ENCODE measurements around the gene ZBTB47. TPM values are rescaled to one million over a fixed set of nuclear protein-coding genes. Genes with fewer than 3 reads are reported as not detected.

The ZBTB47 gene
- total and polyA plus RNA-seq, 10 of the 15 experiments (the other 5 are each of a cell fraction or from before 2014, with no cell fraction given) = 0.04 to 3.4 (median 1.0) TPM; not detected in 1

- in situ Hi-C loops (cut with MboI) = no loop called here
These were observed 31.3 kb downstream of the ZBTB47 start for GRCh38 chr3:42684632-42685362.

More at GRCh38 chr3:42684632-42685362, 31.3 kb downstream of the ZBTB47 start:
- H3K4me1 ChIP-seq (ENCODE audit: control insufficient read depth, insufficient read depth, low read length) = no peaks in the 10 kb centered on the region
- no peak overlapping the region for H3K27ac ChIP-seq (ENCODE audit: control insufficient read depth, insufficient read depth)
- H3K79me2 ChIP-seq (ENCODE audit: control insufficient read depth, insufficient read depth, low read length) = no peaks in the 10 kb centered on the region
- TF ChIP-seq POLR2AphosphoS5 (IDR thresholded peaks at IDR 0.05; ENCODE audit: low read length) (no peak), ASH2L (IDR thresholded peaks at IDR 0.05; ENCODE audit: borderline replicate concordance, low read depth) (no peak), ZNF384 (IDR thresholded peaks at IDR 0.05; ENCODE audit: borderline replicate concordance, low read depth, low read length) (no peak), IRF5 (IDR thresholded peaks at IDR 0.05; ENCODE audit: borderline replicate concordance) (no peak), PKNOX1 (IDR thresholded peaks at IDR 0.05) (no peak), ZNF687 (IDR thresholded peaks at IDR 0.05) (no peak), ZNF207 (IDR thresholded peaks at IDR 0.05; ENCODE audit: borderline replicate concordance) (no peak), CEBPB (IDR thresholded peaks at IDR 0.05; ENCODE audit: borderline replicate concordance in 1 of 2, low read depth in 2 of 2, low read length in 2 of 2) (no peak), NFIC (IDR thresholded peaks at IDR 0.05; ENCODE audit: low read depth, low read length) (no peak), KLF5 (IDR thresholded peaks at IDR 0.05; ENCODE audit: partially characterized antibody) (no peak), EP300 (IDR thresholded peaks at IDR 0.05; ENCODE audit: borderline replicate concordance in 1 of 2, control insufficient read depth in 1 of 2, low read depth in 2 of 2, low read length in 2 of 2) (no peak), POLR2AphosphoS2 (IDR thresholded peaks at IDR 0.05; ENCODE audit: low read depth, low read length) (no peak), MTA2 (IDR thresholded peaks at IDR 0.05; ENCODE audit: low read depth) (no peak), ZSCAN29 (IDR thresholded peaks at IDR 0.05) (no peak), NFYB (IDR thresholded peaks at IDR 0.05; ENCODE audit: insufficient read depth, low read depth, low read length) (no peak)
- RAD21 ChIA-PET (ENCODE audit: unreplicated experiment) = no interaction called here
- 39% methylated on average over 7 of the region's 7 CpGs for WGBS (ENCODE audit: insufficient coverage, insufficient replicate concordance, low lambda C conversion rate, missing lambda C conversion rate)
- BruUV-seq (replicated peaks) = no TSS peak
- no peaks in the 10 kb centered on the region for H3K9me3 ChIP-seq (replicated peaks; ENCODE audit: control insufficient read depth, insufficient read depth, low read length)
- intact Hi-C loops (cut with micrococcal nuclease; ENCODE audit: unreplicated experiment) = no loop called here
- no peak overlapping the region for H3K9ac ChIP-seq (ENCODE audit: control insufficient read depth, insufficient read depth, low read length)
- FAIRE-seq = no peak
- no peaks in the 10 kb centered on the region for H3K27me3 ChIP-seq (replicated peaks in 1 of 2; ENCODE audit: control insufficient read depth in 2 of 2, insufficient read depth in 2 of 2, low read length in 1 of 2)
- ATAC-seq = no peak
- no peak overlapping the region for H3K4me3 ChIP-seq
- no peaks in the 10 kb centered on the region for H3K36me3 ChIP-seq (ENCODE audit: control insufficient read depth in 2 of 2, insufficient read depth in 2 of 2, low read length in 1 of 2)
- SMC1A ChIA-PET (ENCODE audit: uncharacterized antibody, unreplicated experiment) = no interaction called here
- H2AFZ ChIP-seq (ENCODE audit: control insufficient read depth, low read depth, low read length) = no peak overlapping the region
- no peak overlapping the region for H3K4me2 ChIP-seq (ENCODE audit: control insufficient read depth, insufficient read depth)
- DNase-seq (ENCODE audit: low read depth, low spot score) = no peak
- POLR2A ChIA-PET = no interaction called here
- CTCF ChIA-PET = no interaction called here
- no peaks in the 10 kb centered on the region for H4K20me1 ChIP-seq (ENCODE audit: control insufficient read depth, insufficient read depth)

All from GM12878 (cell line).